ENCODE measurements around the gene C1orf210. TPM values are rescaled to one million over a fixed set of nuclear protein-coding genes. Genes with fewer than 3 reads are reported as not detected.
A peak's percentile ranks its signal among the peaks of the same experiment; 100 is the strongest.

The C1orf210 gene
- polyA plus RNA-seq, 3 donors, result 0.05 TPM; not detected in 2

GRCh38 chr1:43234267-43234666 lies 51.1 kb downstream of the C1orf210 start:
- H3K4me2 ChIP-seq (replicated peaks; ENCODE audit: extremely low read depth, low read length, poor library complexity, severe bottlenecking), result no peak overlapping the region
- Mint-ChIP-seq H3K9me3 (no peaks in the 10 kb centered on the region), H3K36me3 (no peaks in the 10 kb centered on the region), H3K4me1 (peaks cover 9% of the 10 kb centered on the region), H3K27me3 (ENCODE audit: low read depth in 3 of 3) (peaks cover 0 to 2% (median 1%) of the 10 kb centered on the region in 3 donors), H3K27ac (peak overlapping the region in 1 of 7 donors; percentile 10), H3K4me3 (no peak overlapping the region)
- intact Hi-C loops (cut with micrococcal nuclease), result no loop called here
- no peak for DNase-seq
- H3K27me3 ChIP-seq (ENCODE audit: control insufficient read depth in 2 of 2, insufficient read depth in 2 of 2, low read length in 2 of 2), result no peaks in the 10 kb centered on the region
- 96% methylated on average over 17 of the region's 17 CpGs for WGBS (ENCODE audit: insufficient coverage)
- H3K4me1 ChIP-seq (ENCODE audit: control insufficient read depth in 1 of 2, insufficient read depth in 2 of 2, low read length in 2 of 2), result peaks cover 0 to 2% of the 10 kb centered on the region in 2 donors
- H3K27ac ChIP-seq (ENCODE audit: low read depth in 1 of 2, low read length in 2 of 2), result no peak overlapping the region
- no peak overlapping the region for H3K4me3 ChIP-seq (replicated peaks in 1 of 3; ENCODE audit: low read depth in 2 of 3, low read length in 3 of 3)
- H4K20me1 ChIP-seq (ENCODE audit: insufficient read depth, low read length), result no peaks in the 10 kb centered on the region
- TF ChIP-seq CTCF (IDR thresholded peaks at IDR 0.05), result no peak
- no peaks in the 10 kb centered on the region for H3K79me2 ChIP-seq (ENCODE audit: insufficient read depth, low read length)
- no peak overlapping the region for H2AFZ ChIP-seq (ENCODE audit: insufficient read depth, low read depth, low read length, poor library complexity, severe bottlenecking)
- no peak overlapping the region for H3K9ac ChIP-seq (ENCODE audit: insufficient read depth, low read length, poor library complexity, severe bottlenecking)
- no peaks in the 10 kb centered on the region for H3K36me3 ChIP-seq (replicated peaks in 1 of 2; ENCODE audit: control insufficient read depth in 1 of 2, insufficient read depth in 2 of 2, low read length in 2 of 2)
- no peaks in the 10 kb centered on the region for H3K9me3 ChIP-seq (replicated peaks in 1 of 2; ENCODE audit: control insufficient read depth in 1 of 2, insufficient read depth in 1 of 2, low read length in 2 of 2)

- peaks cover 9% of the 10 kb centered on the region for H3K4me1 Mint-ChIP-seq
- H3K27ac Mint-ChIP-seq, result no peak overlapping the region
- H3K4me3 ChIP-seq (replicated peaks in 1 of 3; ENCODE audit: low read depth in 2 of 3, low read length in 3 of 3), result no peak overlapping the region
- no peak for DNase-seq
- H3K9me3 ChIP-seq (replicated peaks in 1 of 2; ENCODE audit: control insufficient read depth in 1 of 2, insufficient read depth in 1 of 2, low read length in 2 of 2), result no peaks in the 10 kb centered on the region
- TF ChIP-seq CTCF (IDR thresholded peaks at IDR 0.05), result no peak
- no peaks in the 10 kb centered on the region for H3K27me3 ChIP-seq (ENCODE audit: control insufficient read depth in 2 of 2, insufficient read depth in 2 of 2, low read length in 2 of 2)
- H3K4me2 ChIP-seq (replicated peaks; ENCODE audit: extremely low read depth, low read length, poor library complexity, severe bottlenecking), result no peak overlapping the region
- H3K9me3 Mint-ChIP-seq, result no peaks in the 10 kb centered on the region
- H2AFZ ChIP-seq (ENCODE audit: insufficient read depth, low read depth, low read length, poor library complexity, severe bottlenecking), result no peak overlapping the region
- H3K9ac ChIP-seq (ENCODE audit: insufficient read depth, low read length, poor library complexity, severe bottlenecking), result no peak overlapping the region
- H3K36me3 Mint-ChIP-seq, result no peaks in the 10 kb centered on the region
- H3K36me3 ChIP-seq (replicated peaks in 1 of 2; ENCODE audit: control insufficient read depth in 1 of 2, insufficient read depth in 2 of 2, low read length in 2 of 2), result no peaks in the 10 kb centered on the region
- H4K20me1 ChIP-seq (ENCODE audit: insufficient read depth, low read length), result no peaks in the 10 kb centered on the region
- no peak overlapping the region for H3K27ac ChIP-seq (ENCODE audit: low read depth in 1 of 2, low read length in 2 of 2)
- 86% methylated on average over 2 of the region's 5 CpGs for WGBS (ENCODE audit: insufficient coverage)
- H3K4me3 Mint-ChIP-seq, result no peak overlapping the region
- H3K79me2 ChIP-seq (ENCODE audit: insufficient read depth, low read length), result no peaks in the 10 kb centered on the region
- peaks cover 0 to 2% (median 1%) of the 10 kb centered on the region in 3 donors for H3K27me3 Mint-ChIP-seq (ENCODE audit: low read depth in 3 of 3)
- no peaks in the 10 kb centered on the region for H3K4me1 ChIP-seq (ENCODE audit: control insufficient read depth in 1 of 2, insufficient read depth in 2 of 2, low read length in 2 of 2)
- intact Hi-C loops (cut with micrococcal nuclease), result no loop called here
Measured at GRCh38 chr1:43233631-43234030, 51.8 kb downstream of the C1orf210 start.

Data from CD14-positive monocyte (primary cell).